MCF 10A (cell line): ENCODE measurements around the gene TANGO6. TPM values are rescaled to one million over a fixed set of nuclear protein-coding genes. Genes with fewer than 3 reads are reported as not detected.

Source experiments
- BruUV-seq: library from RNA; stranded (reverse); fragments of 400-500 nt; replicated peaks from 2 replicates; lab custom pipeline; 2021; lab: Mats Ljungman, UMichigan
- CTCF ChIA-PET: fragments of 300-600 bp; sonication (Branson Sonifier 250); formaldehyde crosslinking; extraction: SDS; loops from one replicate; lab custom pipeline; 2021; ENCODE audit warnings: antibody characterized with exemption, inconsistent platforms; lab: Yijun Ruan, JAX
- POLR2A ChIA-PET: fragments of 300-600, 350-650 bp; sonication (Branson Sonifier 250); formaldehyde crosslinking; extraction: SDS; loops from one replicate; lab custom pipeline; 2020; ENCODE audit warnings: antibody characterized with exemption, inconsistent platforms; lab: Yijun Ruan, JAX
- DNase-seq: peaks from one replicate; pipeline ENCODE4 v3.0.0-alpha.2; 2018; ENCODE audit not compliant: unreplicated experiment
- H3K27ac Mint-ChIP-seq: one replicate; pipeline ENCODE4 v1.8.0; 2022; ENCODE audit warnings: mild to moderate bottlenecking, low read depth, mixed read lengths; ENCODE audit not compliant: unreplicated experiment
- H3K27me3 Mint-ChIP-seq: one replicate; pipeline ENCODE4 v1.8.0; 2022; ENCODE audit warnings: mixed read lengths; ENCODE audit not compliant: insufficient read depth, unreplicated experiment
- H3K36me3 Mint-ChIP-seq: one replicate; pipeline ENCODE4 v1.8.0; 2022; ENCODE audit warnings: mild to moderate bottlenecking, moderate library complexity, mixed read lengths; ENCODE audit not compliant: insufficient read depth, unreplicated experiment
- H3K4me1 Mint-ChIP-seq: one replicate; pipeline ENCODE4 v1.8.0; 2022; ENCODE audit warnings: mixed read lengths; ENCODE audit not compliant: insufficient read depth, unreplicated experiment
- H3K4me3 Mint-ChIP-seq: one replicate; pipeline ENCODE4 v1.8.0; 2022; ENCODE audit warnings: mild to moderate bottlenecking, moderate library complexity, mixed read lengths; ENCODE audit not compliant: unreplicated experiment
- H3K9me3 Mint-ChIP-seq: one replicate; pipeline ENCODE4 v1.8.0; 2022; ENCODE audit warnings: mixed read lengths; ENCODE audit not compliant: unreplicated experiment
- CTCF ChIP-seq: fragments of 200-600 bp; IDR thresholded peaks from one replicate; pipeline ENCODE4 v1.8.0; 2022; ENCODE audit warnings: antibody characterized with exemption, mild to moderate bottlenecking; ENCODE audit not compliant: unreplicated experiment
- intact Hi-C: fragments of 100-400 bp; cut with micrococcal nuclease; formaldehyde crosslinking; loops from 2 replicates; pipeline ENCODE4 v1.14.1; 2022
- total RNA-seq: library from RNA; stranded (reverse); gene quantifications from 2 replicates; pipeline ENCODE4 v1.2.3, GENCODE V29; 2022

The TANGO6 gene
- total RNA-seq, 1 experiment from 2014 or later: 21.8 TPM

DNA sequence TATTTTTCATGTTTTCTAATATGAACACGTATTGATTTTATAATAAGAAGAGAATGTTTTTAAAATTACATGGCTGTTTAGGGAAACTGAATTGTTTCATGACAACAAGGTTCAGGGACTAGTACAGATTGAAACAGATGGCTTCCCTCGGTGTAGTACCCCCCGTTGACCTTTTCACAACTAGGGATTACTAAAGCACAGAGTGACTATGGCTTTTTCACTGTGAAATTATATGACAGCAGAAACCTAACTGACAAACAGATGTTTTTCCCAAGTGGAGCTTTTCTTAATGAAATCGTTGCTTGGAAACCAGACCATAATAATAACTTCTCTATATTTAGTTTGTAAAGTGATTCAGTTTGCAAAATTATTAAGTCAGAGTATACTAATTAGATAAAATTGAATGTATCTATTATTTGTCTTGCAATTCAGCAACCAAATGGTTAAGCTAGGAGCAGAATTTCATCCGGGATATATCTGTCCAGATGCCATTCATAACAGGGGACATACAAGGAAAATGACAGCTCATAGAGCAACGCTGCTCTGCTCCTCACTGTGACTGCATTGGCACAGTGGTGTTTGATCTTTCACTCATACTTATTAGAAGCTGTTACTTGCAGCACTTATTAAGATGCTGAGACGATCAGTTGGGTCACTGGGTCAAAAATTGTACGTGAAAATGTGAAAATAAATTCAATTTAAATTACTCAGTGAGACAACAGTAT, 111.7 kb downstream of the TANGO6 start:
- H3K4me3 Mint-ChIP-seq: no peak overlapping the region
- ChIA-PET CTCF (interaction anchor here (0.6 to 1.6 kb wide), 3 partner anchors 16 to 151 kb away, joined by 4 read pairs; partner anchors contain the start of gene HAS3), POLR2A (interaction anchor here (0.6 to 1.6 kb wide), 6 partner anchors 7 to 306 kb away, joined by 3 to 4 read pairs (median 3); no protein-coding TSS in a partner anchor)
- BruUV-seq: no TSS peak
- peaks cover 5% of the 10 kb centered on the region for H3K36me3 Mint-ChIP-seq
- peaks cover 10% of the 10 kb centered on the region for H3K4me1 Mint-ChIP-seq
- no peak for TF ChIP-seq CTCF
- intact Hi-C loops: no loop called here
- H3K27ac Mint-ChIP-seq: no peak overlapping the region
- H3K27me3 Mint-ChIP-seq: no peaks in the 10 kb centered on the region
- DNase-seq: no peak
- no peaks in the 10 kb centered on the region for H3K9me3 Mint-ChIP-seq

- no peak for TF ChIP-seq CTCF
- Mint-ChIP-seq H3K27ac (no peak overlapping the region), H3K36me3 (no peaks in the 10 kb centered on the region), H3K27me3 (no peaks in the 10 kb centered on the region), H3K4me3 (no peak overlapping the region), H3K9me3 (no peaks in the 10 kb centered on the region), H3K4me1 (no peaks in the 10 kb centered on the region)
- DNase-seq: no peak
- intact Hi-C loops: no loop called here
- BruUV-seq: no TSS peak
- ChIA-PET CTCF (interaction anchor here (0.5 kb wide), 1 partner anchor 34 kb away, joined by 4 read pairs; no protein-coding TSS in a partner anchor), POLR2A (interaction anchor here (1.1 to 1.6 kb wide), 2 partner anchors 9 to 19 kb away, joined by 4 to 7 read pairs; no protein-coding TSS in a partner anchor)
Observed at GRCh38 chr16:68960910-68961309, 117.6 kb downstream of the TANGO6 start.

- no peak for TF ChIP-seq CTCF
- intact Hi-C loops: no loop called here
- ChIA-PET POLR2A (interaction anchor here (1.1 to 1.6 kb wide), 2 partner anchors 10 to 18 kb away, joined by 4 to 7 read pairs; no protein-coding TSS in a partner anchor), CTCF (interaction anchor here (0.5 kb wide), 1 partner anchor 144 kb away, joined by 3 read pairs; the partner anchor contains the start of gene HAS3)
- H3K9me3 Mint-ChIP-seq: no peaks in the 10 kb centered on the region
- DNase-seq: no peak
- no peaks in the 10 kb centered on the region for H3K27me3 Mint-ChIP-seq
- H3K4me3 Mint-ChIP-seq: no peak overlapping the region
- BruUV-seq: no TSS peak
- H3K36me3 Mint-ChIP-seq: no peaks in the 10 kb centered on the region
- no peaks in the 10 kb centered on the region for H3K4me1 Mint-ChIP-seq
- no peak overlapping the region for H3K27ac Mint-ChIP-seq
Observed at GRCh38 chr16:68961778-68962402, 118.6 kb downstream of the TANGO6 start.

- ChIA-PET POLR2A (no interaction called here), CTCF (interaction anchor here (0.9 to 1.0 kb wide), 2 partner anchors 144 to 145 kb away, joined by 3 read pairs; no protein-coding TSS in a partner anchor)
- BruUV-seq: no TSS peak
- intact Hi-C loops: no loop called here
- no peaks in the 10 kb centered on the region for H3K4me1 Mint-ChIP-seq
- H3K9me3 Mint-ChIP-seq: no peaks in the 10 kb centered on the region
- no peaks in the 10 kb centered on the region for H3K27me3 Mint-ChIP-seq
- TF ChIP-seq CTCF: no peak
- H3K27ac Mint-ChIP-seq: no peak overlapping the region
- H3K4me3 Mint-ChIP-seq: no peak overlapping the region
- peaks cover 14% of the 10 kb centered on the region for H3K36me3 Mint-ChIP-seq
- no peak for DNase-seq
Observed at GRCh38 chr16:68969338-68969737, 126.0 kb downstream of the TANGO6 start.
